Endothelial cell of umbilical vein (primary cell): ENCODE measurements around the gene YWHAH.

Experiments
- MYC ChIP-seq: IDR thresholded peaks from one replicate; pipeline ENCODE4 v1.6.1; 2011; ENCODE audit warnings: mild to moderate bottlenecking, low read depth, low read length
- POLR2A ChIP-seq: IDR thresholded peaks from 2 replicates; pipeline ENCODE4 v1.6.1; 2012; ENCODE audit warnings: low read depth, mild to moderate bottlenecking, control low read depth, low read length
- TF ChIP-seq, protein P1 (sequence below), 2 donors: IDR thresholded peaks; 1 replicate in 1 of 2; 2 replicates in 1 of 2; pipeline ENCODE4 v1.5.1; 2011; ENCODE audit warnings: low read length in 2 of 2, mild to moderate bottlenecking in 2 of 2, moderate library complexity in 2 of 2, control low read depth in 1 of 2, inconsistent platforms in 1 of 2, low read depth in 1 of 2; ENCODE audit not compliant: insufficient read depth in 1 of 2; ENCODE audit errors: extremely low read depth in 1 of 2

DNA sequence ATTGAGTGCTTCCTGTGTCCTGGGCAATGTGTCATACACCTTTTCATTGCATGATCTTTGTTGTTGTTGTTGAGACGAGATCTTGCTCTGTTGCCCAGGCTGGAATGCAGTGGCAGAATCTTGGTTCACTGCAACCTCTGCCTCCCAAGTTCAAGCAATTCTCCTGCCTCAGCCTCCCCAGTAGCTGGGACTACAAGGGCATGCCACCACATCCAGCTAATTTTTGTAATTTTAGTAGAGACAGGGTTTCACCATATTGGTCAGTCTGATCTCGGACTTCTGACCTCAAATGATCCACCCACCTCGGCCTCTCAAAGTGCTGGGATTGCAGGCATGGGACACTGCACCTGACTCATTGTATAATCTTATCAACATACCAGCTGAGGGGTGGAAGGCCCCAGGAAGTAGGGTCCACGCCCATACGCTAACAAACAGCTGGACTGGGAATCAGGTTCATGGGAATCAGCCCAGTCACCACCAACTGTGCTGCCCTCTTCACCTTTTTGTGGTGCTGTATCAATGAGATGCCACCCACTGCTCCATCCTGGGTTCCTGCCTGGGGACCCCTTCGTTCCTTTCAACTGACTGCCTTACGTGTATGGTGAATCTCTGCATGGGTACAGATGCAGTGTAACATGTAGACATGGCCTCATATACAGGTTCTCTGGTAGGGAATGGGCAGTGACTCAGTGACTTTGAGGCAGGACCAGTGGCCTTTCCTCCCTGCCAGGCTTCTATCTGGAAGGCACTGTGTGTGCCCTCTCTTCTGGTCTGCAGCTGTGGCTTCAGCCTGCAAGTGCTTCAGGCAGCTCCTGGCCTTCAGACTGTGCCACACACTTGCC is 32.5 kb upstream of the YWHAH start:
- TF ChIP-seq, protein P1, sequence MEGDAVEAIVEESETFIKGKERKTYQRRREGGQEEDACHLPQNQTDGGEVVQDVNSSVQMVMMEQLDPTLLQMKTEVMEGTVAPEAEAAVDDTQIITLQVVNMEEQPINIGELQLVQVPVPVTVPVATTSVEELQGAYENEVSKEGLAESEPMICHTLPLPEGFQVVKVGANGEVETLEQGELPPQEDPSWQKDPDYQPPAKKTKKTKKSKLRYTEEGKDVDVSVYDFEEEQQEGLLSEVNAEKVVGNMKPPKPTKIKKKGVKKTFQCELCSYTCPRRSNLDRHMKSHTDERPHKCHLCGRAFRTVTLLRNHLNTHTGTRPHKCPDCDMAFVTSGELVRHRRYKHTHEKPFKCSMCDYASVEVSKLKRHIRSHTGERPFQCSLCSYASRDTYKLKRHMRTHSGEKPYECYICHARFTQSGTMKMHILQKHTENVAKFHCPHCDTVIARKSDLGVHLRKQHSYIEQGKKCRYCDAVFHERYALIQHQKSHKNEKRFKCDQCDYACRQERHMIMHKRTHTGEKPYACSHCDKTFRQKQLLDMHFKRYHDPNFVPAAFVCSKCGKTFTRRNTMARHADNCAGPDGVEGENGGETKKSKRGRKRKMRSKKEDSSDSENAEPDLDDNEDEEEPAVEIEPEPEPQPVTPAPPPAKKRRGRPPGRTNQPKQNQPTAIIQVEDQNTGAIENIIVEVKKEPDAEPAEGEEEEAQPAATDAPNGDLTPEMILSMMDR (IDR thresholded peaks at IDR 0.05; ENCODE audit: extremely low read depth in 1 of 2, insufficient read depth in 1 of 2, low read depth in 1 of 2, low read length in 2 of 2), result no peak
- TF ChIP-seq POLR2A, result no peak
- no peak for TF ChIP-seq MYC
